Fibroblast of lung (primary cell): ENCODE measurements around the gene COX7A2L. TPM values are rescaled to one million over a fixed set of nuclear protein-coding genes. Genes with fewer than 3 reads are reported as not detected.

Experiments
- DNase-seq, 2 donors: peaks; one replicate each; pipeline versions ENCODE4 v3.0.0 to v3.0.0-alpha.2; 2010; ENCODE audit warnings: low read depth in 2 of 2
- H2AFZ ChIP-seq: 2 replicates; pipeline ENCODE4 v1.5.1; 2012; ENCODE audit warnings: low read length, control low read depth, inconsistent platforms
- H3K27ac ChIP-seq: 2 replicates; pipeline ENCODE4 v1.5.1; 2011; ENCODE audit warnings: low read length, control low read depth; ENCODE audit not compliant: insufficient read depth
- H3K27me3 ChIP-seq: 2 replicates; pipeline ENCODE4 v1.5.1; 2011; ENCODE audit warnings: mild to moderate bottlenecking, low read length; ENCODE audit not compliant: control insufficient read depth, insufficient read depth
- H3K36me3 ChIP-seq: 2 replicates; pipeline ENCODE4 v1.5.1; 2011; ENCODE audit warnings: low read length; ENCODE audit not compliant: control insufficient read depth, insufficient read depth
- H3K4me1 ChIP-seq: 2 replicates; pipeline ENCODE4 v1.5.1; 2011; ENCODE audit warnings: low read length; ENCODE audit not compliant: control insufficient read depth, insufficient read depth; ENCODE audit errors: extremely low read depth
- H3K4me2 ChIP-seq: 2 replicates; pipeline ENCODE4 v1.5.1; 2011; ENCODE audit warnings: low read length, control low read depth; ENCODE audit not compliant: insufficient read depth; ENCODE audit errors: extremely low read depth
- H3K4me3 ChIP-seq, 4 experiments: fragments of 200-600 bp in 1 of 4; sonication (generic) in 1 of 4; replicated peaks in 1 of 4; 2 replicates each; pipeline ENCODE4 v1.5.1; 2011 to 2016; ENCODE audit warnings: low read length in 4 of 4, low read depth in 3 of 4, mild to moderate bottlenecking in 3 of 4, control low read depth in 2 of 4, inconsistent platforms in 1 of 4, mixed read lengths in 1 of 4; ENCODE audit not compliant: insufficient read depth in 1 of 4; ENCODE audit errors: control extremely low read depth in 1 of 4
- H3K79me2 ChIP-seq: 2 replicates; pipeline ENCODE4 v1.5.1; 2012; ENCODE audit warnings: mild to moderate bottlenecking, low read length, inconsistent platforms; ENCODE audit not compliant: control insufficient read depth, insufficient read depth
- H3K9ac ChIP-seq: 2 replicates; pipeline ENCODE4 v1.5.1; 2011; ENCODE audit warnings: mild to moderate bottlenecking, low read length, control low read depth; ENCODE audit not compliant: insufficient read depth
- H3K9me3 ChIP-seq: 2 replicates; pipeline ENCODE4 v1.5.1; 2012; ENCODE audit warnings: low read depth, low read length; ENCODE audit not compliant: control insufficient read depth, insufficient read depth
- H4K20me1 ChIP-seq: 2 replicates; pipeline ENCODE4 v1.5.1; 2011; ENCODE audit warnings: low read length; ENCODE audit not compliant: control insufficient read depth, insufficient read depth; ENCODE audit errors: extremely low read depth
- EZH2 ChIP-seq: IDR thresholded peaks from 2 replicates; pipeline ENCODE4 v1.5.1; 2012; ENCODE audit warnings: low read length, control low read depth, mild to moderate bottlenecking; ENCODE audit errors: missing control alignments
- polyA plus RNA-seq, 2 donors: library from polyadenylated mRNA; depleted of rRNA in 1 of 2; stranded (reverse) in 1 of 2; unstranded in 1 of 2; fragments of >200 nt; gene quantifications; 2 replicates each; pipeline ENCODE4 v1.2.1, GENCODE V29; 2011 to 2012; ENCODE audit warnings: missing spikeins in 1 of 2
- total RNA-seq: library from RNA; depleted of rRNA; stranded (reverse); fragments of >200 nt; gene quantifications from 2 replicates; pipeline ENCODE4 v1.2.1, GENCODE V29; 2014
- TF ChIP-seq, protein P1 (sequence below), 2 donors: IDR thresholded peaks in 1 of 2; conservative IDR thresholded peaks in 1 of 2; 1 replicate in 1 of 2; 2 replicates in 1 of 2; pipeline ENCODE4 v1.5.1; 2011 to 2012; ENCODE audit warnings: low read length in 2 of 2, control low read depth in 1 of 2, inconsistent platforms in 1 of 2, low read depth in 1 of 2, mild to moderate bottlenecking in 1 of 2

The COX7A2L gene
- total and polyA plus RNA-seq, 2 donors (not counting 1 experiment from before 2014, with no cell fraction given): 180 to 239 TPM

GRCh38 chr2:42324244-42324643 is 36.8 kb downstream of the COX7A2L start:
- TF ChIP-seq EZH2: no peak
- TF ChIP-seq, protein P1, sequence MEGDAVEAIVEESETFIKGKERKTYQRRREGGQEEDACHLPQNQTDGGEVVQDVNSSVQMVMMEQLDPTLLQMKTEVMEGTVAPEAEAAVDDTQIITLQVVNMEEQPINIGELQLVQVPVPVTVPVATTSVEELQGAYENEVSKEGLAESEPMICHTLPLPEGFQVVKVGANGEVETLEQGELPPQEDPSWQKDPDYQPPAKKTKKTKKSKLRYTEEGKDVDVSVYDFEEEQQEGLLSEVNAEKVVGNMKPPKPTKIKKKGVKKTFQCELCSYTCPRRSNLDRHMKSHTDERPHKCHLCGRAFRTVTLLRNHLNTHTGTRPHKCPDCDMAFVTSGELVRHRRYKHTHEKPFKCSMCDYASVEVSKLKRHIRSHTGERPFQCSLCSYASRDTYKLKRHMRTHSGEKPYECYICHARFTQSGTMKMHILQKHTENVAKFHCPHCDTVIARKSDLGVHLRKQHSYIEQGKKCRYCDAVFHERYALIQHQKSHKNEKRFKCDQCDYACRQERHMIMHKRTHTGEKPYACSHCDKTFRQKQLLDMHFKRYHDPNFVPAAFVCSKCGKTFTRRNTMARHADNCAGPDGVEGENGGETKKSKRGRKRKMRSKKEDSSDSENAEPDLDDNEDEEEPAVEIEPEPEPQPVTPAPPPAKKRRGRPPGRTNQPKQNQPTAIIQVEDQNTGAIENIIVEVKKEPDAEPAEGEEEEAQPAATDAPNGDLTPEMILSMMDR (conservative IDR thresholded peaks at IDR 0.05 in 1 of 2, IDR thresholded peaks at IDR 0.05 in 1 of 2; ENCODE audit: low read depth in 1 of 2, low read length in 2 of 2): no peak
- H3K4me3 ChIP-seq: no peak overlapping the region
- H4K20me1 ChIP-seq: no peaks in the 10 kb centered on the region
- no peaks in the 10 kb centered on the region for H3K4me1 ChIP-seq
- no peaks in the 10 kb centered on the region for H3K27me3 ChIP-seq
- no peak overlapping the region for H3K9ac ChIP-seq
- H3K36me3 ChIP-seq: peaks cover 4% of the 10 kb centered on the region
- H2AFZ ChIP-seq: no peak overlapping the region
- no peaks in the 10 kb centered on the region for H3K9me3 ChIP-seq
- H3K27ac ChIP-seq: no peak overlapping the region
- no peak overlapping the region for H3K4me2 ChIP-seq
- no peaks in the 10 kb centered on the region for H3K79me2 ChIP-seq
- DNase-seq: no peak

DNA sequence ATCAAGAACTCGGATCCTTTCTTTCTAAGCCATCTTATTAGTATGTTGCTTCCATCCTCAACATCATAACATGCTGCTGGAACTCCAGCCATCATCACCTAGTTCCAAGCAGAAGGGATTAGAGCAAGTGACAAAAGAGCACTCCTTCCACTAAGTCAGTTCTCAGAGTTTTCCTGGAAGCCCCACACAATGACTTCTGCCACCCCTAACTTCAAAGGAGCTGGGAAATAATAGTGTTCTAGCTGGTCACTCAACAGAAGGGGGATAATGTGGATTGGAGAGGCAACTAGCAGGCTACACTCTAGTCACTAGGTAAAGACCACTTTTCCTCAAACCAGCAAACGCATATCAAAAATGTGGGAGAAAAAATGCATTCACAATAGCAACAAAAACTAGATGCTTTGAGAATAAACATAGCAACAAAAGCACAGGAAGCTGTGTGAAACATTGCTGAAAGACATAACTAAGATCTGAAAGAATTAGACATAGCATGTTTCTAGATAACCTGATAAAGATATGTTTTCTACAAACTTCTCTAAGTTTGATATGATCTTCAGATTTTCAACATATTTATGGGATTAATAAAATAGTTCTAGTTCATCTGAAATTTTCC is 39.5 kb downstream of the COX7A2L start:
- Histone ChIP-seq H3K4me2 (no peak overlapping the region), H2AFZ (no peak overlapping the region), H3K4me3 (no peak overlapping the region), H3K27me3 (no peaks in the 10 kb centered on the region), H4K20me1 (no peaks in the 10 kb centered on the region), H3K79me2 (no peaks in the 10 kb centered on the region), H3K9me3 (no peaks in the 10 kb centered on the region), H3K27ac (no peak overlapping the region), H3K4me1 (no peaks in the 10 kb centered on the region), H3K36me3 (peaks cover 2% of the 10 kb centered on the region), H3K9ac (no peak overlapping the region)
- DNase-seq: no peak
- TF ChIP-seq, protein P1 (conservative IDR thresholded peaks at IDR 0.05 in 1 of 2, IDR thresholded peaks at IDR 0.05 in 1 of 2; ENCODE audit: low read depth in 1 of 2, low read length in 2 of 2): no peak
- TF ChIP-seq EZH2: no peak

DNA sequence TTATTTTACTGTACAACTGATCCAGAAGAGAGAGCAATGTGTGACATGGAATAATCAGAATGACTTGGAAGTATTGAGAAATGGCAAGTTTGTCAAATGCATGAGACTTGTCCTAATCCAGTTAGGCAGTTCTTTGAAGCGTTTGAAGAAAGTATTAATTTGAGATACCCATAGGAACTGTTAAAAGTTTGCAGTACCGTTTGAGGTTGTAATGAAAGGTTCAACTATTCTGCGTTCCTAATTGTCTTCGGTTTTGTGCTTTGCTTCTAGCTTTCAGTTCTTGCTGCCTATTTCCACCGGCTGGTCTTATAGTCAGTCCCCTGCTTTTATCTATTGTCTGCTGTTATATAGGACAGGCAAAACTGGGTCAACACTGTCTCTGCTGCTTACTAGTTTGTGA is 41.8 kb downstream of the COX7A2L start:
- H3K36me3 ChIP-seq: peaks cover 2% of the 10 kb centered on the region
- H3K4me2 ChIP-seq: no peak overlapping the region

More for the DNA sequence above, 41.8 kb downstream of the COX7A2L start:
- H3K9me3 ChIP-seq: no peaks in the 10 kb centered on the region
- no peak overlapping the region for H2AFZ ChIP-seq
- no peak overlapping the region for H3K4me3 ChIP-seq
- peaks cover 7% of the 10 kb centered on the region for H3K4me1 ChIP-seq
- no peak overlapping the region for H3K9ac ChIP-seq
- H3K27ac ChIP-seq: no peak overlapping the region
- no peaks in the 10 kb centered on the region for H3K27me3 ChIP-seq
- no peak for TF ChIP-seq EZH2
- TF ChIP-seq, protein P1 (conservative IDR thresholded peaks at IDR 0.05 in 1 of 2, IDR thresholded peaks at IDR 0.05 in 1 of 2; ENCODE audit: low read depth in 1 of 2, low read length in 2 of 2): no peak
- no peak for DNase-seq
- no peaks in the 10 kb centered on the region for H4K20me1 ChIP-seq
- H3K79me2 ChIP-seq: no peaks in the 10 kb centered on the region
